GM23248 (cell line): ENCODE data around the gene SESN1. TPM values are rescaled to one million over a fixed set of nuclear protein-coding genes. Genes with fewer than 3 reads are reported as not detected.

Experiments
- DNase-seq: peaks from one replicate; pipeline ENCODE4 v3.0.0-alpha.2; 2015
- H2AFZ ChIP-seq: fragments of 200-600 bp; sonication (generic); 2 replicates; pipeline ENCODE4 v1.6.1; 2016; ENCODE audit warnings: antibody characterized with exemption
- H3F3A ChIP-seq: fragments of 200-600 bp; sonication (generic); 2 replicates; pipeline ENCODE4 v1.6.1; 2016; ENCODE audit warnings: mild to moderate bottlenecking, antibody characterized with exemption, mixed run types; ENCODE audit not compliant: insufficient read depth
- H3K27ac ChIP-seq: fragments of 200-600 bp; sonication (generic); 2 replicates; pipeline ENCODE4 v1.5.1; 2016; ENCODE audit warnings: mild to moderate bottlenecking
- H3K27me3 ChIP-seq: fragments of 200-600 bp; sonication (generic); replicated peaks from 2 replicates; pipeline ENCODE4 v1.6.1; 2016; ENCODE audit warnings: mild to moderate bottlenecking; ENCODE audit not compliant: insufficient read depth
- H3K36me3 ChIP-seq: fragments of 200-600 bp; sonication (generic); 2 replicates; pipeline ENCODE4 v1.6.1; 2016; ENCODE audit warnings: low read depth, mild to moderate bottlenecking
- H3K4me1 ChIP-seq: fragments of 200-600 bp; sonication (generic); 2 replicates; pipeline ENCODE4 v1.6.1; 2016; ENCODE audit warnings: mild to moderate bottlenecking; ENCODE audit not compliant: insufficient read depth
- H3K4me2 ChIP-seq: fragments of 200-600 bp; sonication (generic); one replicate; pipeline ENCODE4 v1.6.1; 2016; ENCODE audit warnings: mild to moderate bottlenecking; ENCODE audit not compliant: unreplicated experiment
- H3K4me3 ChIP-seq: fragments of 200-600 bp; sonication (generic); 2 replicates; pipeline ENCODE4 v1.5.1; 2016; ENCODE audit warnings: mild to moderate bottlenecking
- H3K79me2 ChIP-seq: fragments of 200-600 bp; sonication (generic); 2 replicates; pipeline ENCODE4 v1.6.1; 2016; ENCODE audit warnings: mild to moderate bottlenecking; ENCODE audit not compliant: insufficient read depth
- H3K9ac ChIP-seq: fragments of 200-600 bp; sonication (generic); 2 replicates; pipeline ENCODE4 v1.6.1; 2016; ENCODE audit warnings: mild to moderate bottlenecking
- H3K9me2 ChIP-seq: fragments of 200-600 bp; sonication (generic); 2 replicates; pipeline ENCODE4 v1.6.1; 2016; ENCODE audit warnings: mixed run types, mild to moderate bottlenecking, moderate library complexity; ENCODE audit not compliant: insufficient read depth
- H3K9me3 ChIP-seq: fragments of 200-600 bp; sonication (generic); one replicate; pipeline ENCODE4 v1.6.1; 2017; ENCODE audit warnings: low read depth
- H4K20me1 ChIP-seq: fragments of 200-600 bp; sonication (generic); 2 replicates; pipeline ENCODE4 v1.6.0; 2016; ENCODE audit not compliant: insufficient read depth
- EZH2 ChIP-seq: fragments of 200-600 bp; sonication (generic); IDR thresholded peaks from 2 replicates; pipeline ENCODE4 v1.6.1; 2018; ENCODE audit warnings: antibody characterized with exemption, mild to moderate bottlenecking; ENCODE audit not compliant: insufficient read depth, poor library complexity, severe bottlenecking
- EZH2phosphoT487 ChIP-seq: fragments of 200-600 bp; sonication (generic); IDR thresholded peaks from 2 replicates; pipeline ENCODE4 v1.6.1; 2018; ENCODE audit warnings: antibody characterized with exemption, moderate library complexity, mild to moderate bottlenecking, low read depth; ENCODE audit not compliant: insufficient read depth
- WGBS, 2 experiments: methylation state at CpG; one replicate each; pipeline ENCODE4 v1.1.6; 2015 to 2017; ENCODE audit warnings: low lambda C conversion rate in 2 of 2, low coverage in 1 of 2; ENCODE audit errors: missing lambda C conversion rate in 2 of 2; 5-methylcytosine and 5-hydroxymethylcytosine counted together
- in situ Hi-C: fragments of 300-500 bp; cut with MboI; formaldehyde crosslinking; loops from 2 replicates; pipeline ENCODE4 v1.15.0; 2020
- polyA plus RNA-seq: library from polyadenylated mRNA; unstranded; fragments of >200 nt; fragmentation: Nextera tagmentation; extraction: Ambion mirVana; gene quantifications from 2 replicates; pipeline ENCODE4 v1.2.1, GENCODE V29; 2016
- total RNA-seq: library from RNA; depleted of rRNA; stranded (reverse); fragments of >200 nt; shearing (Covaris generic); gene quantifications from 2 replicates; pipeline ENCODE4 v1.2.3, GENCODE V29; 2014

SESN1 gene
- total and polyA plus RNA-seq, 2 experiments from 2014 or later: 14.2 to 17.6 TPM

DNA sequence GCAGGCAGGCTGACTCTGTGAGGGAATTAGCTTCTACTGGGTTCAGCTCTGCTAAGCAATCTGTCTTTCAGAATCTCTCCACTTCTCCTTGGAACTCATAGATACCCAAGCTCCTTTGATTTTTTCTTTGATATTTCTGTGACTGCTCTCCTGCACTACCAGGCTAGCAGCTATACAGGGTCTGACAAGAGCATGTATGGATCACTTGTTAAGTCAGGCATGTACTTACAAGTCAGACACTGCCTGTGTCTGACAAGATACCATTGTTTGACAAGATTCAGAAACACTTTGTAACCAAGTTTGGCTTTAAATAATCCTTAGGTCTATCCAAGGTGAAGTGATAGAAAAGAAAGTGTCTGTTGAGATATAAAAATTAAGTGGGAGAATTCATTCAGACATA, 79.5 kb downstream of the SESN1 start:
- no peaks in the 10 kb centered on the region for H4K20me1 ChIP-seq
- H3K9me2 ChIP-seq: no peaks in the 10 kb centered on the region
- no peaks in the 10 kb centered on the region for H3K27me3 ChIP-seq
- peaks cover 8% of the 10 kb centered on the region for H3K4me1 ChIP-seq
- H3K9ac ChIP-seq: no peak overlapping the region
- DNase-seq: no peak
- H3K4me2 ChIP-seq: no peak overlapping the region
- in situ Hi-C loops: no loop called here
- no peaks in the 10 kb centered on the region; the same call in 1 of the 2 replicates for H3F3A ChIP-seq
- TF ChIP-seq EZH2phosphoT487 (no peak), EZH2 (no peak)
- no peaks in the 10 kb centered on the region for H3K36me3 ChIP-seq
- no peak overlapping the region for H3K4me3 ChIP-seq
- H3K79me2 ChIP-seq: no peaks in the 10 kb centered on the region
- no peak overlapping the region for H3K27ac ChIP-seq
- H3K9me3 ChIP-seq: no peaks in the 10 kb centered on the region
- H2AFZ ChIP-seq: no peak overlapping the region

- H3K9me2 ChIP-seq: no peaks in the 10 kb centered on the region
- H3K27me3 ChIP-seq: no peaks in the 10 kb centered on the region
- no peaks in the 10 kb centered on the region for H3K36me3 ChIP-seq
- 98 to 100% methylated on average over 2 of the region's 2 CpGs for WGBS, 2 experiments
- H4K20me1 ChIP-seq: no peaks in the 10 kb centered on the region
- DNase-seq: no peak
- no peak overlapping the region for H2AFZ ChIP-seq
- H3K9me3 ChIP-seq: no peaks in the 10 kb centered on the region
- H3K9ac ChIP-seq: no peak overlapping the region
- no peak overlapping the region for H3K4me2 ChIP-seq
- TF ChIP-seq EZH2phosphoT487 (no peak), EZH2 (no peak)
- no peak overlapping the region for H3K27ac ChIP-seq
- H3F3A ChIP-seq: no peaks in the 10 kb centered on the region; the same call in 1 of the 2 replicates
- no peak overlapping the region for H3K4me3 ChIP-seq
- H3K79me2 ChIP-seq: no peaks in the 10 kb centered on the region
- in situ Hi-C loops: no loop called here
- peaks cover 12% of the 10 kb centered on the region for H3K4me1 ChIP-seq
Measured at GRCh38 chr6:109014606-109015005, 80.0 kb downstream of the SESN1 start.

GRCh38 chr6:109013656-109014305, 80.9 kb downstream of the SESN1 start:
- no peak overlapping the region for H3K4me2 ChIP-seq
- no peak for DNase-seq
- no peaks in the 10 kb centered on the region for H3K36me3 ChIP-seq
- no peaks in the 10 kb centered on the region for H3K9me3 ChIP-seq
- H3K27ac ChIP-seq: no peak overlapping the region
- H2AFZ ChIP-seq: no peak overlapping the region
- in situ Hi-C loops: no loop called here
- no peaks in the 10 kb centered on the region for H3K9me2 ChIP-seq
- H3K9ac ChIP-seq: no peak overlapping the region
- TF ChIP-seq EZH2phosphoT487 (no peak), EZH2 (no peak)
- no peaks in the 10 kb centered on the region for H4K20me1 ChIP-seq
- H3K4me1 ChIP-seq: peaks cover 12% of the 10 kb centered on the region
- H3K27me3 ChIP-seq: no peaks in the 10 kb centered on the region
- H3K4me3 ChIP-seq: no peak overlapping the region
- H3K79me2 ChIP-seq: peaks cover 3% of the 10 kb centered on the region
- 47 to 50% methylated on average over 2 of the region's 2 CpGs for whole genome bisulfite sequencing, 2 experiments
- H3F3A ChIP-seq: no peaks in the 10 kb centered on the region; the same call in 1 of the 2 replicates

DNA sequence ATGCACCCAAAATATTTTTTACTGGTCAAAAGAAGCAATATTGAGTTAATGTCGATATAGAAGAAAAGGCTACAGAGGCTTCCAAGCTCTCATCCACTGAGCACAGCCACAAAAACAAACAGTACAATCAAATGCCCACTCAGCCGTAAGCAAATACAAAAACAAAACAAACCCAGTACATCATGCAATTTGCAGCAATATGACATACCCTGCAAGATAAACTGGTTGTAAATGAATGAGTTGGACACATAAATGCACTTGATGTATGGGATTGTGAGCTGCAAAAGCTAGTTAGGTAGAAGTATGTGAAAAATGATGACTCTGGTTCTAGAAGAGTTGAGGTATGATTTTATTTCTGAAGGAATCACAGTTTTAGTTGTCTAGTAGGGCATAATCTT, 83.9 kb downstream of the SESN1 start:
- no peak for TF ChIP-seq EZH2phosphoT487
- TF ChIP-seq EZH2: no peak
- Histone ChIP-seq H3K27ac (no peak overlapping the region), H3K9me3 (no peaks in the 10 kb centered on the region), H2AFZ (no peak overlapping the region), H4K20me1 (no peaks in the 10 kb centered on the region), H3K36me3 (no peaks in the 10 kb centered on the region), H3K4me1 (peaks cover 25% of the 10 kb centered on the region), H3K79me2 (peaks cover 34% of the 10 kb centered on the region), H3K27me3 (no peaks in the 10 kb centered on the region), H3K4me3 (no peak overlapping the region), H3K4me2 (no peak overlapping the region), H3K9ac (peak overlapping the region; percentile 96; the same call in 1 of the 2 replicates), H3K9me2 (no peaks in the 10 kb centered on the region), H3F3A (no peaks in the 10 kb centered on the region; the same call in 1 of the 2 replicates)
- in situ Hi-C loops: no loop called here
- DNase-seq: no peak
- 49 to 55% methylated on average over 2 of the region's 2 CpGs for WGBS, 2 experiments
